MCF 10A (cell line): Measurements from ENCODE around the gene TTR. TPM values are rescaled to one million over a fixed set of nuclear protein-coding genes. Genes with fewer than 3 reads are reported as not detected.

Source experiments
- BruUV-seq: library from RNA; stranded (reverse); fragments of 400-500 nt; replicated peaks from 2 replicates; lab custom pipeline; 2021; lab: Mats Ljungman, UMichigan
- CTCF ChIA-PET: fragments of 300-600 bp; sonication (Branson Sonifier 250); formaldehyde crosslinking; extraction: SDS; loops from one replicate; lab custom pipeline; 2021; ENCODE audit warnings: antibody characterized with exemption, inconsistent platforms; lab: Yijun Ruan, JAX
- POLR2A ChIA-PET: fragments of 300-600, 350-650 bp; sonication (Branson Sonifier 250); formaldehyde crosslinking; extraction: SDS; loops from one replicate; lab custom pipeline; 2020; ENCODE audit warnings: antibody characterized with exemption, inconsistent platforms; lab: Yijun Ruan, JAX
- DNase-seq: peaks from one replicate; pipeline ENCODE4 v3.0.0-alpha.2; 2018; ENCODE audit not compliant: unreplicated experiment
- H3K27ac Mint-ChIP-seq: one replicate; pipeline ENCODE4 v1.8.0; 2022; ENCODE audit warnings: mild to moderate bottlenecking, low read depth, mixed read lengths; ENCODE audit not compliant: unreplicated experiment
- H3K27me3 Mint-ChIP-seq: one replicate; pipeline ENCODE4 v1.8.0; 2022; ENCODE audit warnings: mixed read lengths; ENCODE audit not compliant: insufficient read depth, unreplicated experiment
- H3K36me3 Mint-ChIP-seq: one replicate; pipeline ENCODE4 v1.8.0; 2022; ENCODE audit warnings: mild to moderate bottlenecking, moderate library complexity, mixed read lengths; ENCODE audit not compliant: insufficient read depth, unreplicated experiment
- H3K4me1 Mint-ChIP-seq: one replicate; pipeline ENCODE4 v1.8.0; 2022; ENCODE audit warnings: mixed read lengths; ENCODE audit not compliant: insufficient read depth, unreplicated experiment
- H3K4me3 Mint-ChIP-seq: one replicate; pipeline ENCODE4 v1.8.0; 2022; ENCODE audit warnings: mild to moderate bottlenecking, moderate library complexity, mixed read lengths; ENCODE audit not compliant: unreplicated experiment
- H3K9me3 Mint-ChIP-seq: one replicate; pipeline ENCODE4 v1.8.0; 2022; ENCODE audit warnings: mixed read lengths; ENCODE audit not compliant: unreplicated experiment
- CTCF ChIP-seq: fragments of 200-600 bp; IDR thresholded peaks from one replicate; pipeline ENCODE4 v1.8.0; 2022; ENCODE audit warnings: antibody characterized with exemption, mild to moderate bottlenecking; ENCODE audit not compliant: unreplicated experiment
- intact Hi-C: fragments of 100-400 bp; cut with micrococcal nuclease; formaldehyde crosslinking; loops from 2 replicates; pipeline ENCODE4 v1.14.1; 2022
- total RNA-seq: library from RNA; stranded (reverse); gene quantifications from 2 replicates; pipeline ENCODE4 v1.2.3, GENCODE V29; 2022

TTR gene
- total RNA-seq, 1 experiment from 2014 or later = not detected

- intact Hi-C loops = no loop called here
- no peaks in the 10 kb centered on the region for H3K9me3 Mint-ChIP-seq
- H3K27ac Mint-ChIP-seq = no peak overlapping the region
- H3K27me3 Mint-ChIP-seq = no peaks in the 10 kb centered on the region
- H3K36me3 Mint-ChIP-seq = no peaks in the 10 kb centered on the region
- H3K4me1 Mint-ChIP-seq = no peaks in the 10 kb centered on the region
- CTCF ChIA-PET = interaction anchor here (0.6 to 2.6 kb wide), 2 partner anchors 15 to 33 kb away, joined by 3 to 6 read pairs; no protein-coding TSS in a partner anchor
- no TSS peak for BruUV-seq
- TF ChIP-seq CTCF = no peak
- DNase-seq = no peak
- no peak overlapping the region for H3K4me3 Mint-ChIP-seq
- POLR2A ChIA-PET = interaction anchor here (1.3 kb wide), 1 partner anchor 20 kb away, joined by 3 read pairs; no protein-coding TSS in a partner anchor
Observed at GRCh38 chr18:31592506-31593157, 955 bp downstream of the TTR start.

DNA sequence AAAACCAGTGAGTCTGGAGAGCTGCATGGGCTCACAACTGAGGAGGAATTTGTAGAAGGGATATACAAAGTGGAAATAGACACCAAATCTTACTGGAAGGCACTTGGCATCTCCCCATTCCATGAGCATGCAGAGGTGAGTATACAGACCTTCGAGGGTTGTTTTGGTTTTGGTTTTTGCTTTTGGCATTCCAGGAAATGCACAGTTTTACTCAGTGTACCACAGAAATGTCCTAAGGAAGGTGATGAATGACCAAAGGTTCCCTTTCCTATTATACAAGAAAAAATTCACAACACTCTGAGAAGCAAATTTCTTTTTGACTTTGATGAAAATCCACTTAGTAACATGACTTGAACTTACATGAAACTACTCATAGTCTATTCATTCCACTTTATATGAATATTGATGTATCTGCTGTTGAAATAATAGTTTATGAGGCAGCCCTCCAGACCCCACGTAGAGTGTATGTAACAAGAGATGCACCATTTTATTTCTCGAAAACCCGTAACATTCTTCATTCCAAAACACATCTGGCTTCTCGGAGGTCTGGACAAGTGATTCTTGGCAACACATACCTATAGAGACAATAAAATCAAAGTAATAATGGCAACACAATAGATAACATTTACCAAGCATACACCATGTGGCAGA is 3.6 kb downstream of the TTR start:
- no peaks in the 10 kb centered on the region for H3K27me3 Mint-ChIP-seq
- intact Hi-C loops = no loop called here
- H3K36me3 Mint-ChIP-seq = no peaks in the 10 kb centered on the region
- H3K9me3 Mint-ChIP-seq = no peaks in the 10 kb centered on the region
- no TSS peak for BruUV-seq
- H3K27ac Mint-ChIP-seq = no peak overlapping the region
- CTCF ChIA-PET = no interaction called here
- DNase-seq = no peak
- no peak for TF ChIP-seq CTCF
- POLR2A ChIA-PET = no interaction called here
- no peaks in the 10 kb centered on the region for H3K4me1 Mint-ChIP-seq
- H3K4me3 Mint-ChIP-seq = no peak overlapping the region

DNA sequence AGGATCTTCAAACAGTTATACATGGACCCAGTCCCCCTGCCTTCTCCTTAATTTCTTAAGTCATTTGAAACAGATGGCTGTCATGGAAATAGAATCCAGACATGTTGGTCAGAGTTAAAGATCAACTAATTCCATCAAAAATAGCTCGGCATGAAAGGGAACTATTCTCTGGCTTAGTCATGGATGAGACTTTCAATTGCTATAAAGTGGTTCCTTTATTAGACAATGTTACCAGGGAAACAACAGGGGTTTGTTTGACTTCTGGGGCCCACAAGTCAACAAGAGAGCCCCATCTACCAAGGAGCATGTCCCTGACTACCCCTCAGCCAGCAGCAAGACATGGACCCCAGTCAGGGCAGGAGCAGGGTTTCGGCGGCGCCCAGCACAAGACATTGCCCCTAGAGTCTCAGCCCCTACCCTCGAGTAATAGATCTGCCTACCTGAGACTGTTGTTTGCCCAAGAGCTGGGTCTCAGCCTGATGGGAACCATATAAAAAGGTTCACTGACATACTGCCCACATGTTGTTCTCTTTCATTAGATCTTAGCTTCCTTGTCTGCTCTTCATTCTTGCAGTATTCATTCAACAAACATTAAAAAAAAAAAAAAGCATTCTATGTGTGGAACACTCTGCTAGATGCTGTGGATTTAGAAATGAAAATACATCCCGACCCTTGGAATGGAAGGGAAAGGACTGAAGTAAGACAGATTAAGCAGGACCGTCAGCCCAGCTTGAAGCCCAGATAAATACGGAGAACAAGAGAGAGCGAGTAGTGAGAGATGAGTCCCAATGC is 4.6 kb downstream of the TTR start:
- intact Hi-C loops = no loop called here
- H3K4me3 Mint-ChIP-seq = no peak overlapping the region
- H3K27ac Mint-ChIP-seq = no peak overlapping the region
- DNase-seq = no peak
- H3K27me3 Mint-ChIP-seq = no peaks in the 10 kb centered on the region
- H3K9me3 Mint-ChIP-seq = no peaks in the 10 kb centered on the region
- no peaks in the 10 kb centered on the region for H3K36me3 Mint-ChIP-seq
- no peaks in the 10 kb centered on the region for H3K4me1 Mint-ChIP-seq
- no TSS peak for BruUV-seq
- ChIA-PET CTCF (interaction anchor here (0.5 to 1.5 kb wide), 3 partner anchors 40 to 476 kb away, joined by 3 to 4 read pairs (median 3); no protein-coding TSS in a partner anchor), POLR2A (interaction anchor here (0.7 kb wide), 1 partner anchor 460 kb away, joined by 3 read pairs; no protein-coding TSS in a partner anchor)
- TF ChIP-seq CTCF = no peak
